ENCODE data around the gene RPL18.

- TF ChIP-seq EP300 (IDR thresholded peaks at IDR 0.05) (no peak), CTCF (IDR thresholded peaks at IDR 0.05) (no peak), POLR2AphosphoS5 (IDR thresholded peaks at IDR 0.05) (no peak), POLR2A (IDR thresholded peaks at IDR 0.05) (no peak)
Observed at GRCh38 chr19:48569814-48570213, 49.2 kb downstream of the RPL18 start.
